ENCODE results near the gene TNFSF10. TPM values are rescaled to one million over a fixed set of nuclear protein-coding genes. Genes with fewer than 3 reads are reported as not detected.

TNFSF10 gene
- polyA plus RNA-seq, 1 of the 3 experiments (the other 2 are of a cell fraction) = 0.10 TPM

- H3K9me2 ChIP-seq = no peaks in the 10 kb centered on the region
- no peaks in the 10 kb centered on the region for H4K20me1 ChIP-seq (ENCODE audit: insufficient read depth)
- H3K9ac ChIP-seq = no peak overlapping the region
- H3K36me3 ChIP-seq (replicated peaks in 1 of 2; ENCODE audit: control insufficient read depth in 1 of 2, insufficient read depth in 2 of 2, low read length in 1 of 2) = no peaks in the 10 kb centered on the region
- H2AFZ ChIP-seq (ENCODE audit: low read depth) = no peak overlapping the region
- DNase-seq = no peak
- WGBS (ENCODE audit: low lambda C conversion rate) = 89% methylated on average over 5 of the region's 5 CpGs
- POLR2A ChIA-PET = no interaction called here
- CTCF ChIA-PET = interaction anchor here (1.6 kb wide), 1 partner anchor 11 kb away, joined by 3 read pairs; no protein-coding TSS in a partner anchor
- no peaks in the 10 kb centered on the region for H3F3A ChIP-seq (replicated peaks; ENCODE audit: insufficient read depth)
- no peak overlapping the region for H3K27ac ChIP-seq (ENCODE audit: low read depth in 2 of 2, low read length in 1 of 2)
- no peak overlapping the region for H3K4me2 ChIP-seq
- no peaks in the 10 kb centered on the region for H3K27me3 ChIP-seq (ENCODE audit: insufficient read depth)
- H3K4me3 ChIP-seq (ENCODE audit: low read depth in 2 of 2, low read length in 1 of 2) = no peak overlapping the region
- TF ChIP-seq ELF1 (IDR thresholded peaks at IDR 0.05) (no peak), USF1 (IDR thresholded peaks at IDR 0.05; ENCODE audit: borderline replicate concordance, low read depth) (no peak)
- no peaks in the 10 kb centered on the region for H3K79me2 ChIP-seq (ENCODE audit: insufficient read depth)
- no peaks in the 10 kb centered on the region for H3K9me3 ChIP-seq
- H3K4me1 ChIP-seq (ENCODE audit: control insufficient read depth in 1 of 2, insufficient read depth in 2 of 2, low read depth in 1 of 2, low read length in 1 of 2) = no peaks in the 10 kb centered on the region; a peak in 2 of 4 replicates
These were observed 3.5 kb downstream of the TNFSF10 start for GRCh38 chr3:172519740-172520139.

- H3K27me3 ChIP-seq (ENCODE audit: insufficient read depth) = no peaks in the 10 kb centered on the region
- H2AFZ ChIP-seq (ENCODE audit: low read depth) = no peak overlapping the region
- DNase-seq = no peak
- H3F3A ChIP-seq (replicated peaks; ENCODE audit: insufficient read depth) = no peaks in the 10 kb centered on the region
- H3K36me3 ChIP-seq (replicated peaks in 1 of 2; ENCODE audit: control insufficient read depth in 1 of 2, insufficient read depth in 2 of 2, low read length in 1 of 2) = no peaks in the 10 kb centered on the region
- no peak overlapping the region for H3K9ac ChIP-seq
- no peak overlapping the region for H3K4me3 ChIP-seq (ENCODE audit: low read depth in 2 of 2, low read length in 1 of 2)
- H3K9me2 ChIP-seq = no peaks in the 10 kb centered on the region
- H3K27ac ChIP-seq (ENCODE audit: low read depth in 2 of 2, low read length in 1 of 2) = no peak overlapping the region
- ChIA-PET CTCF (no interaction called here), POLR2A (no interaction called here)
- no peaks in the 10 kb centered on the region for H4K20me1 ChIP-seq (ENCODE audit: insufficient read depth)
- H3K4me1 ChIP-seq (ENCODE audit: control insufficient read depth in 1 of 2, insufficient read depth in 2 of 2, low read depth in 1 of 2, low read length in 1 of 2) = no peaks in the 10 kb centered on the region; a peak in 2 of 4 replicates
- TF ChIP-seq YY1 (IDR thresholded peaks at IDR 0.05; ENCODE audit: low read depth) (no peak), RFX5 (IDR thresholded peaks at IDR 0.05; ENCODE audit: low read length) (no peak), ELF1 (IDR thresholded peaks at IDR 0.05) (no peak), CHD2 (IDR thresholded peaks at IDR 0.05; ENCODE audit: low read length, partially characterized antibody) (no peak), RCOR1 (IDR thresholded peaks at IDR 0.05; ENCODE audit: low read length) (no peak), NRF1 (IDR thresholded peaks at IDR 0.05; ENCODE audit: low read depth, low read length) (no peak), PBX3 (IDR thresholded peaks at IDR 0.05) (no peak), MAX (IDR thresholded peaks at IDR 0.05; ENCODE audit: low read depth) (no peak), MXI1 (IDR thresholded peaks at IDR 0.05; ENCODE audit: low read depth, low read length) (no peak), USF1 (IDR thresholded peaks at IDR 0.05; ENCODE audit: borderline replicate concordance, low read depth) (no peak), TEAD4 (IDR thresholded peaks at IDR 0.05; ENCODE audit: borderline replicate concordance, insufficient read depth) (no peak), GATA2 (CRISPR knock-in tag; IDR thresholded peaks at IDR 0.05) (no peak), FOXJ3 (CRISPR knock-in tag; IDR thresholded peaks at IDR 0.05) (no peak), EZH2phosphoT487 (IDR thresholded peaks at IDR 0.05; ENCODE audit: borderline replicate concordance, low read depth) (no peak), ZBTB33 (IDR thresholded peaks at IDR 0.05; ENCODE audit: borderline replicate concordance, low read depth) (no peak)
- no peaks in the 10 kb centered on the region for H3K9me3 ChIP-seq
- no peaks in the 10 kb centered on the region for H3K79me2 ChIP-seq (ENCODE audit: insufficient read depth)
- H3K4me2 ChIP-seq = no peak overlapping the region
- WGBS (ENCODE audit: low lambda C conversion rate) = 83% methylated on average over 2 of the region's 2 CpGs
These were observed 4.1 kb downstream of the TNFSF10 start for GRCh38 chr3:172518929-172519640.
